ENCODE measurements around the gene SBNO2.
"Not testable (repeated sequence)": the region's sequence is repeated elsewhere in the genome, so short reads cannot be mapped to it uniquely, and the experiment has no call there.

SBNO2 gene

GRCh38 chr19:1134431-1134830, 39.6 kb downstream of the SBNO2 start:
- no peak for DNase-seq

GRCh38 chr19:1133471-1133929, 40.6 kb downstream of the SBNO2 start:
- DNase-seq = no peak

GRCh38 chr19:1132552-1133383, 41.3 kb downstream of the SBNO2 start:
- DNase-seq = no peak

GRCh38 chr19:1131718-1132551, 42.1 kb downstream of the SBNO2 start:
- peak; percentile 78 for DNase-seq

GRCh38 chr19:1130771-1131717, 43.0 kb downstream of the SBNO2 start:
- DNase-seq = no peak

GRCh38 chr19:1129535-1129934, 44.5 kb downstream of the SBNO2 start:
- no peak for DNase-seq

GRCh38 chr19:1129084-1129483, 45.0 kb downstream of the SBNO2 start:
- not testable (repeated sequence) for DNase-seq

GRCh38 chr19:1128106-1128505, 46.0 kb downstream of the SBNO2 start:
- no peak for DNase-seq

GRCh38 chr19:1126984-1127760, 46.9 kb downstream of the SBNO2 start:
- no peak for DNase-seq

GRCh38 chr19:1125601-1126467, 48.2 kb downstream of the SBNO2 start:
- DNase-seq = no peak

- no peak for DNase-seq
Measured at GRCh38 chr19:1123885-1124677, 50.0 kb downstream of the SBNO2 start.

GRCh38 chr19:1123381-1123780, 50.7 kb downstream of the SBNO2 start:
- DNase-seq = no peak

- DNase-seq = no peak
Measured at GRCh38 chr19:1122972-1123363, 51.1 kb downstream of the SBNO2 start.

- DNase-seq = no peak
Measured at GRCh38 chr19:1122021-1122971, 51.8 kb downstream of the SBNO2 start.

- no peak for DNase-seq
Measured at GRCh38 chr19:1121395-1121794, 52.7 kb downstream of the SBNO2 start.

- no peak for DNase-seq
Measured at GRCh38 chr19:1119475-1120217, 54.4 kb downstream of the SBNO2 start.

- DNase-seq = no peak
Measured at GRCh38 chr19:1118999-1119398, 55.1 kb downstream of the SBNO2 start.

GRCh38 chr19:1117654-1118053, 56.4 kb downstream of the SBNO2 start:
- DNase-seq = no peak
